ENCODE data around the gene WNT8A.
"Not testable (repeated sequence)": the region's sequence is repeated elsewhere in the genome, so short reads cannot be mapped to it uniquely, and the experiment has no call there.

WNT8A gene

DNA sequence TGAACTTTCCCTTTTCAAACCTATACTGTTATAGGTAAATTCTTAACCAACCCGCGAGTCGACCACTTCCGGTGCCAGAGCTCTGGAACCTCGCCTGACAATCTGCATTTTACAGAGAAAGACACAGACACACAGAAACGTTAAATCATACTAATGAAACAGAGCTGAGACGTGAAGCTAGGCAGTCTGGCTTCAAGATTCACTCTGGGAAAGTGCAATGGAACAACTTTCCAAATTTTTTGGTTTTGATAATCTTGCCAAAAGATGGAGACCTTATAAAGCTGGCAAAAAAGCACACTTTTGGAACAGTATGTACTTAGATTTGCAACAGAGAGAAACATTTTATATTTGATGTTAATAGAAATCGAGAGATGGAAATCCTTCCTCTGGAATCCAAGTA is 15.9 kb upstream of the WNT8A start:
- H4K20me1 ChIP-seq (ENCODE audit: insufficient read depth, low read length): no peaks in the 10 kb centered on the region
- no peak overlapping the region for H3K9ac ChIP-seq (ENCODE audit: low read length)
- H3K4me2 ChIP-seq (ENCODE audit: low read length): no peak overlapping the region
- H2AFZ ChIP-seq (ENCODE audit: low read depth, low read length): no peak overlapping the region
- no peaks in the 10 kb centered on the region for H3K27me3 ChIP-seq (ENCODE audit: low read depth, low read length)
- no peaks in the 10 kb centered on the region for H3K36me3 ChIP-seq (replicated peaks; ENCODE audit: low read depth, low read length)
- H3K4me3 ChIP-seq (ENCODE audit: low read length): no peak overlapping the region
- TF ChIP-seq, protein P1, sequence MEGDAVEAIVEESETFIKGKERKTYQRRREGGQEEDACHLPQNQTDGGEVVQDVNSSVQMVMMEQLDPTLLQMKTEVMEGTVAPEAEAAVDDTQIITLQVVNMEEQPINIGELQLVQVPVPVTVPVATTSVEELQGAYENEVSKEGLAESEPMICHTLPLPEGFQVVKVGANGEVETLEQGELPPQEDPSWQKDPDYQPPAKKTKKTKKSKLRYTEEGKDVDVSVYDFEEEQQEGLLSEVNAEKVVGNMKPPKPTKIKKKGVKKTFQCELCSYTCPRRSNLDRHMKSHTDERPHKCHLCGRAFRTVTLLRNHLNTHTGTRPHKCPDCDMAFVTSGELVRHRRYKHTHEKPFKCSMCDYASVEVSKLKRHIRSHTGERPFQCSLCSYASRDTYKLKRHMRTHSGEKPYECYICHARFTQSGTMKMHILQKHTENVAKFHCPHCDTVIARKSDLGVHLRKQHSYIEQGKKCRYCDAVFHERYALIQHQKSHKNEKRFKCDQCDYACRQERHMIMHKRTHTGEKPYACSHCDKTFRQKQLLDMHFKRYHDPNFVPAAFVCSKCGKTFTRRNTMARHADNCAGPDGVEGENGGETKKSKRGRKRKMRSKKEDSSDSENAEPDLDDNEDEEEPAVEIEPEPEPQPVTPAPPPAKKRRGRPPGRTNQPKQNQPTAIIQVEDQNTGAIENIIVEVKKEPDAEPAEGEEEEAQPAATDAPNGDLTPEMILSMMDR (IDR thresholded peaks at IDR 0.05; ENCODE audit: low read depth, low read length): no peak
- TF ChIP-seq EZH2phosphoT487 (IDR thresholded peaks at IDR 0.05; ENCODE audit: low read depth): no peak
- H3K4me1 ChIP-seq (ENCODE audit: low read length): peaks cover 14% of the 10 kb centered on the region
- H3K27ac ChIP-seq (ENCODE audit: low read length): no peak overlapping the region
- H3K79me2 ChIP-seq (ENCODE audit: low read length): no peaks in the 10 kb centered on the region
- no peaks in the 10 kb centered on the region for H3K9me3 ChIP-seq (ENCODE audit: insufficient read depth, low read length)

DNA sequence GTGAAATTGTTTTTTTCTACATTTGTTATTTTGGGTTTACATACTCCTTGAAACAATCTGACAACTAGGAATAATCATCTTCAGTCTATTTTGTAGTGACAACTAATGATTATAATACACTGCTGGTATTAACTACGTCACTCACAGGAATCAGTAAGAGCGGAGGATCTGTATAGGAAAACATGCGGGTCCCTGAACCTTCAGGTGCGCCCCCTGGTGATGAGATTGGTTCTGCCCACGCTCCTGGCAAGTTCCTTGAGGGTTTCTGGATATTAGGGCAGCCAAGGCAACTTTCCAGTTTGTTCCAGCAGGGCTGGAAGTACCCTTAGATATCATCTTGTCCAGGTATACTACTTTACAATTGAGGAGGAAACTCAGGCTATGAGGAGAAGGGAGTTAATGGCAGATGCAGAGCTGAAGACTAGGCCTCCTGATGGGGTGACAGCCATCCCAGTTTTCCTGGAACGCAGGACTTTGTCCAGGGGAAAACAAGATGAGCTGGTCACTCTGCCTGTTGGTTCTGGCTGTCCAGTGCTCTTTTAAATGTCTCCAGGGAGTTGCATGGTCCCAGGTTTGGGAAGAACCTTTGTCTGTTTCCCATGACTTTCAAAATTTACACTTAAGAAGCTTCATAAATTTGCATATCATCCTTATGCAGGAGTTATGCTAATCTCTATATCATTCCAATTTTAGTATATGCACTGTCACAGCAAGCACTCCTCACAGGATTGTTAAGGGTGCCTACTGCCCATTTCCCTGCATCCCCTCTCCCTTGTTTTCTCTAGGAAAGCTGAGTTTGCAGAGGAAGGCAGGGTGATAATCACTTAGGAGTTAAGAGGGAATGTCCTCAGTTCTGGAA is 14.9 kb upstream of the WNT8A start:
- no peaks in the 10 kb centered on the region for H3K27me3 ChIP-seq (ENCODE audit: low read depth, low read length)
- no peak overlapping the region for H2AFZ ChIP-seq (ENCODE audit: low read depth, low read length)
- H3K9me3 ChIP-seq (ENCODE audit: insufficient read depth, low read length): no peaks in the 10 kb centered on the region
- no peak overlapping the region for H3K9ac ChIP-seq (ENCODE audit: low read length)
- TF ChIP-seq, protein P1 (IDR thresholded peaks at IDR 0.05; ENCODE audit: low read depth, low read length): peak; percentile 85
- no peak for TF ChIP-seq EZH2phosphoT487 (IDR thresholded peaks at IDR 0.05; ENCODE audit: low read depth)
- peaks cover 14% of the 10 kb centered on the region for H3K4me1 ChIP-seq (ENCODE audit: low read length)
- H4K20me1 ChIP-seq (ENCODE audit: insufficient read depth, low read length): no peaks in the 10 kb centered on the region
- no peaks in the 10 kb centered on the region for H3K36me3 ChIP-seq (replicated peaks; ENCODE audit: low read depth, low read length)
- H3K4me2 ChIP-seq (ENCODE audit: low read length): peak overlapping the region; percentile 45; the same call in 1 of the 2 replicates
- no peaks in the 10 kb centered on the region for H3K79me2 ChIP-seq (ENCODE audit: low read length)
- H3K27ac ChIP-seq (ENCODE audit: low read length): no peak overlapping the region
- no peak overlapping the region for H3K4me3 ChIP-seq (ENCODE audit: low read length)

DNA sequence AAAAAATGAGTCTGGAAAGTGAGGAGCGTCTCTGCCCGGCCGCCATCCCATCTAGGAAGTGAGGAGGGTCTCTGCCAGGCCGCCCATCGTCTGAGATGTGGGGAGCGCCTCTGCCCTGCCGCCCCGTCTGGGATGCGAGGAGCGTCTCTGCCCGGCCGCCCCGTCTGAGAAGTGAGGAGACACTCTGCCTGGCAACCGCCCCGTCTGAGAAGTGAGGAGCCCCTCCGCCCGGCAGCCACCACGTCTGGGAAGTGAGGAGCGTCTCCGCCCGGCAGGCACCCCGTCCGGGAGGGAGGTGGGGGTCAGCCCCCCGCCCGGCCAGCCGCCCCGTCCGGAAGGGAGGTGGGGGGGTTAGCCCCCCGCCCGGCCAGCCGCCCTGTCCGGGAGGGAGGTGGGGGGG is 13.8 kb upstream of the WNT8A start:
- not testable (repeated sequence) for H3K27ac ChIP-seq (ENCODE audit: low read length); H3K4me3 ChIP-seq (ENCODE audit: low read length); H3K36me3 ChIP-seq (replicated peaks; ENCODE audit: low read depth, low read length); H3K27me3 ChIP-seq (ENCODE audit: low read depth, low read length); H3K9ac ChIP-seq (ENCODE audit: low read length); H3K4me2 ChIP-seq (ENCODE audit: low read length); H2AFZ ChIP-seq (ENCODE audit: low read depth, low read length); H3K9me3 ChIP-seq (ENCODE audit: insufficient read depth, low read length); H3K79me2 ChIP-seq (ENCODE audit: low read length); H4K20me1 ChIP-seq (ENCODE audit: insufficient read depth, low read length)
- H3K4me1 ChIP-seq (ENCODE audit: low read length): peaks cover 14% of the 10 kb centered on the region

DNA sequence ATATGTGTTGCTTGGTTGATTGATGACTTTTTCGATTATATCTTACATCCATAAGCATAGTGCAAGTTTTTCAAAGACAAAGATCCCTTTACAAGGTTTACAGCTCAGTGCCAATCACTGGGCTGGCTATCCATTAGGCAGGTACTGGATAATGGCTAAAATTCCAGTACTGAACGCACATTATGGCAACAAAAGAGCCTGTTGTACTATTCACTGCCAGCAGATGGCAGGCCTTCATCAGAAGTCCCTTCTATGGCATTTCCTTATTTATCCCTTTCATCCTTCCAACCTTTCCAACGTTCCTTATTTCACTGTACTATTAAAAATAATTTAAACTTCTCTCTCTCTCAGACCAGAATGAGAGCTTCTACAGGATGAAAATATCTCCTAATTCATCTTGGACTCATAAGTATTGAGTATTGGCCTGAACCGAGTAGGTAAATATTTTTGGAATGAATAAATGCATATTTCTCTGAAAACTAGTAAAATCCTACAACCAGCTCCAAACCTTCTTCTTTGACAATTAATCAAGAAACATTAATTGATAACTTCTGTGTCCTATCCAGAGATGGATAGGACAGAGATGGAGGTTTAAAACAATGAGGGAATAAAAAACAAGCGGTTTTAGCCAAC is 6.7 kb upstream of the WNT8A start:
- no peak overlapping the region for H3K9ac ChIP-seq (ENCODE audit: low read length)
- H2AFZ ChIP-seq (ENCODE audit: low read depth, low read length): no peak overlapping the region
- H3K36me3 ChIP-seq (replicated peaks; ENCODE audit: low read depth, low read length): no peaks in the 10 kb centered on the region
- no peaks in the 10 kb centered on the region for H3K79me2 ChIP-seq (ENCODE audit: low read length)
- no peak overlapping the region for H3K27ac ChIP-seq (ENCODE audit: low read length)
- TF ChIP-seq EZH2phosphoT487 (IDR thresholded peaks at IDR 0.05; ENCODE audit: low read depth): no peak
- TF ChIP-seq, protein P1 (IDR thresholded peaks at IDR 0.05; ENCODE audit: low read depth, low read length): peak; percentile 80
- no peak overlapping the region for H3K4me3 ChIP-seq (ENCODE audit: low read length)
- H3K4me1 ChIP-seq (ENCODE audit: low read length): peaks cover 21% of the 10 kb centered on the region
- no peaks in the 10 kb centered on the region for H4K20me1 ChIP-seq (ENCODE audit: insufficient read depth, low read length)
- H3K27me3 ChIP-seq (ENCODE audit: low read depth, low read length): no peaks in the 10 kb centered on the region
- H3K4me2 ChIP-seq (ENCODE audit: low read length): no peak overlapping the region
- no peaks in the 10 kb centered on the region for H3K9me3 ChIP-seq (ENCODE audit: insufficient read depth, low read length)

Data from OCI-LY3 (cell line).